BLaER1 (cell line): ENCODE results near the gene MBNL3.
A peak's percentile ranks its signal among the peaks of the same experiment; 100 is the strongest.

ENCODE experiments used
- H3K27ac ChIP-seq: shearing (Covaris generic); formaldehyde crosslinking; 2 replicates; pipeline ENCODE4 v1.8.1; 2022
- H3K27me3 ChIP-seq: shearing (Covaris generic); formaldehyde crosslinking; 2 replicates; pipeline ENCODE4 v1.8.1; 2022
- H3K36me3 ChIP-seq: shearing (Covaris generic); formaldehyde crosslinking; 2 replicates; pipeline ENCODE4 v1.8.1; 2022
- H3K4me1 ChIP-seq: shearing (Covaris generic); formaldehyde crosslinking; 2 replicates; pipeline ENCODE4 v1.8.1; 2022
- H3K4me2 ChIP-seq: shearing (Covaris generic); formaldehyde crosslinking; 2 replicates; pipeline ENCODE4 v1.8.1; 2022
- H3K4me3 ChIP-seq: shearing (Covaris generic); formaldehyde crosslinking; 2 replicates; pipeline ENCODE4 v1.8.1; 2022
- H3K9ac ChIP-seq: shearing (Covaris generic); formaldehyde crosslinking; 2 replicates; pipeline ENCODE4 v1.8.1; 2022
- H3K9me3 ChIP-seq: shearing (Covaris generic); formaldehyde crosslinking; 2 replicates; pipeline ENCODE4 v1.8.1; 2022
- H4K20me1 ChIP-seq: shearing (Covaris generic); formaldehyde crosslinking; 2 replicates; pipeline ENCODE4 v1.8.1; 2022
- Cebpa-rat ChIP-seq: shearing (Covaris generic); IDR thresholded peaks from 2 replicates; pipeline ENCODE4 v1.8.1; 2022

The MBNL3 gene, protein sequence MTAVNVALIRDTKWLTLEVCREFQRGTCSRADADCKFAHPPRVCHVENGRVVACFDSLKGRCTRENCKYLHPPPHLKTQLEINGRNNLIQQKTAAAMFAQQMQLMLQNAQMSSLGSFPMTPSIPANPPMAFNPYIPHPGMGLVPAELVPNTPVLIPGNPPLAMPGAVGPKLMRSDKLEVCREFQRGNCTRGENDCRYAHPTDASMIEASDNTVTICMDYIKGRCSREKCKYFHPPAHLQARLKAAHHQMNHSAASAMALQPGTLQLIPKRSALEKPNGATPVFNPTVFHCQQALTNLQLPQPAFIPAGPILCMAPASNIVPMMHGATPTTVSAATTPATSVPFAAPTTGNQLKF

DNA sequence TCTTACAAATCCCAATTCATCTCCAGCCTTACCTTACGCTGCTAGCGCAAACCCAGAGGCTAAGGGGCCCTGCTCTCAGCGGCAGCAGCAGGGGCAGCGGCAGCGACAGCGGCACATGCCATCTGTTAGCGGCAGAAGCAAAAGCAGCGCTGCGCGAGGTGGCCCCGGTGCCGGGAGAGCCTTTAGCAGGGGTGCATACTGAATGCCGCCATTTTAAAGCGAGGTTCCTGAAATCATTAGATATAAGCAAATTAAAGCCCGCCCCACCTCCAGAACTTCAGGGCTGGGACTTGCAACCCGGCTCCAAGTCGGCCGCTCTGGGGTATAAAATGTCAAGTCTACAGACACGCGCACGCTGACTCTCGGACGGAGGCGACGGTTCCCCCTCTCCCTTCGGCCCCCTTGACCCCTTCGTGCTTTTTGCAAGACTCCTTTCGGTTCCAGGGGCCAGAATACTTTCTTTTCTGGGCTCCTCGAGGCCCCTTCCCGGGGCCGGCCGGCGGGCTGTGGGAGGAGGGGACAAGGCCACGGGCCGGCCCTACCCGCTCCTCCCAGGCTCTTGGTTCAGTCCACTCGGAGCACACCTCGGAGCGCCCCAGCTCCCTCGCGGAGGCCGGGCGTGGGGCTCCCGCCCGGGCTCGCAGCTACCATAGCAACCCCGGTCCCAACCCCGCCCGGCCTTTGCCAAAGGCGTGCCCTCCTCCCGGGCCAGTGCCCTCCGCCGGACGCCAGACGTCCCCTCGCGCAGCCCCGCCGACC, at the start of gene MBNL3:
Gene MBNL3, minus strand, starts transcription at position 220 of the 759 bp plus-strand sequence. CDS start 49,427 bp downstream, outside the sequence.
- Histone ChIP-seq H3K27ac (peak within 1 kb of the TSS; percentile 96), H3K36me3 (no peaks in the 10 kb centered on the region), H4K20me1 (no peaks in the 10 kb centered on the region; the same call in 1 of the 2 replicates), H3K4me2 (peak within 1 kb of the TSS; percentile 81), H3K9me3 (no peaks in the 10 kb centered on the region; the same call in 1 of the 2 replicates), H3K4me3 (peak within 1 kb of the TSS; percentile 78), H3K27me3 (peaks cover 89% of the 10 kb centered on the region), H3K9ac (peak within 1 kb of the TSS; percentile 92), H3K4me1 (peaks cover 51% of the 10 kb centered on the region)
- no peak for TF ChIP-seq Cebpa-rat

DNA sequence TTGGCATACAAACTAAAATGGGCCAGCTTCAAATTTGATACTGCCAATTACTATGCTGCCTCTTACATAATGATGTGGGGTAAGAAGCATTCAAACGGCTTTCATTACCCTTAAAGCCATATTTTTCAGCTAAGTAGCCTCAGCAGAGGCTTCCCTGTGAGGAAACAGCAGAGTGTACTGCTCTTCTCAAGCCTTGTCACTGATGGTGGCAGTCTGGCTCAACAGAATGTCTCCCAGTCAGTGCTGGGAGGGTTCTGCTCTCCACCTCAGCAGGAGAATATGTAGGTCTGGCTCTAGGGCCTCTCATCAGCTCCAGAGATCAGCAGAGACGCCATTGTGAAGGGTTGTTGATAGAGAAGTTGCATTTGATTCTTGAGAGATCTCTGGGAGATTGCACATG, 44.6 kb upstream of the MBNL3 start:
- Histone ChIP-seq H4K20me1 (no peaks in the 10 kb centered on the region; the same call in 1 of the 2 replicates), H3K27me3 (peaks cover 88% of the 10 kb centered on the region), H3K4me2 (no peak overlapping the region), H3K4me1 (no peaks in the 10 kb centered on the region), H3K9ac (no peak overlapping the region), H3K9me3 (no peaks in the 10 kb centered on the region), H3K36me3 (no peaks in the 10 kb centered on the region), H3K4me3 (no peak overlapping the region), H3K27ac (no peak overlapping the region)
- no peak for TF ChIP-seq Cebpa-rat

DNA sequence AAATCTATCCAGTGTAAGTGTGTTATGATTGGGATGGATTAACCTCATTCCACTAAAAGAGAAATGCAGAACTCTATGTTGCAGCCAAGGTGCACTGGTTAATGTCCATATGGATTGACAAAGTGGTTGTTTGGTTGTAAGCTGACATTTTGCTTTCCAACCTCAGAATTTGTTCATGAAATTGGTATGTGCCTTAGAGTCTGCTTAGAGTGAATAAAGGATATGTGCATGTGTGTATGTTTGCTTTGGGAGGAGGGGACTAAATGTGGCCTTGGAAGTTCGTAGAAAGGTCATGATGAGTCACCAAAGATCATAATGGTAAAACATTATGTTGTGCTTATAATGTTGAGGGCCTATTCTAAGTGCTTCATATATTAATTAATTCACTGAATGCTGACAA, 44.1 kb upstream of the MBNL3 start:
- Histone ChIP-seq H3K27ac (no peak overlapping the region), H3K9ac (no peak overlapping the region), H3K4me1 (no peaks in the 10 kb centered on the region), H4K20me1 (no peaks in the 10 kb centered on the region; the same call in 1 of the 2 replicates), H3K9me3 (no peaks in the 10 kb centered on the region), H3K36me3 (no peaks in the 10 kb centered on the region), H3K4me3 (no peak overlapping the region), H3K27me3 (peaks cover 90% of the 10 kb centered on the region), H3K4me2 (no peak overlapping the region)
- TF ChIP-seq Cebpa-rat, result no peak

DNA sequence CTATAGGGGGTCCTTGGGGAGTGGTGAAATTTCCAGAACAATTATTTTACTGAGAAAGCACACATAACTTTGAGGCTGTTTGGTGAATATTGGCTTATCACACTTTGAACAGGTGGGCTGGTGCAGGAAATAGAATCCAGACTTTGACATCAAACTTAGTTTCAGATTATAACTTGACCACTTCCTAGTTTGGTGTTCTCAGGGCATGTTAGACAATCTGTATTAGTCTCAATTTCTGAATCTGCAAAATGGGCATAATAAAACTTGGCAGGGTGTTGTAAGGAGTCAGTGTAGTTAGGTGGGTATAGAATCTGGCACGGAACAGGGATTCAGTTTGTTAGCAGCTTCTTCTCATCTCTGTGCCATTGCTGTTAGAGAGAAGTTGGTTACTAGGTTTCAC, 43.3 kb upstream of the MBNL3 start:
- Histone ChIP-seq H3K4me1 (no peaks in the 10 kb centered on the region), H3K4me2 (no peak overlapping the region), H3K9ac (no peak overlapping the region), H3K9me3 (no peaks in the 10 kb centered on the region), H3K27me3 (peaks cover 91% of the 10 kb centered on the region), H3K27ac (no peak overlapping the region), H4K20me1 (no peaks in the 10 kb centered on the region; the same call in 1 of the 2 replicates), H3K36me3 (no peaks in the 10 kb centered on the region), H3K4me3 (no peak overlapping the region)
- TF ChIP-seq Cebpa-rat, result no peak

DNA sequence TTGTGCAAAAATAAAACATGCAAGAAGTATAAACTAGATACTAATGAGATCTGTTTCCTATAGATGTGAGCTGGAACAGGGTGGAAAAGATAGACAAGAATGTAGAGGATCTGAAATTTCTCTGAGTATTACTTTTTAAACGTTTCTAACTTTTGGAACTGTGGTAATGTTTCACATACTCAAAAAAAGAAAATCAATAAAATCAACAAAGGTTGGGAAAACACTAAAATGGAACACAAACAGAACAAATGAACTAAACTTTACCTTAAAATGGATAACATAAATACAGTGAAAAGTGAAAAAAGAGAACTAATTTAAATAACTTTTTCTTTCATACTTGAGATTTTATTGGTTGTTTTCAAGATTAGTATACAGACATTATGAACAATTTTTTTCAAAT, 32.0 kb upstream of the MBNL3 start:
- Histone ChIP-seq H3K27me3 (peaks cover 83% of the 10 kb centered on the region), H3K4me3 (no peak overlapping the region), H3K9ac (no peak overlapping the region), H3K9me3 (no peaks in the 10 kb centered on the region), H3K4me1 (no peaks in the 10 kb centered on the region), H3K4me2 (no peak overlapping the region), H4K20me1 (no peaks in the 10 kb centered on the region; the same call in 1 of the 2 replicates), H3K36me3 (no peaks in the 10 kb centered on the region), H3K27ac (no peak overlapping the region)
- TF ChIP-seq Cebpa-rat, result no peak

DNA sequence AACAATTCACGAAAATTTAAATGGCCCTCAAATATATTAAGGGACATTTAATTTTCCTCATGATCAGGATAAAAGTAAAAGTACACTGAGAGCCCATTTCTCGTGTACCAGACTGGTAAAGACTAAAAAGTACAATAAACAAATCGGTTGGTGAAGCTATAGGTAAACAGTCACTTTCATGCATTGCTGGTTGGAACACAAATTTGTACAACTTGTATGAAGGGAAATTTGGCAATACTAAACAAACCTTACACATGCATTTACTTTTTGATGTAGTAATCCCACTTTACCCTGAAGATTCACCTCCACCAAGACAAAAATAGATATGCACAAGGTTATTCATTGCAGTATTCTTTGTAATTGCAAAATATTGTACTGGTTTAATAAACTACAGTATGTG, 31.4 kb upstream of the MBNL3 start:
- Histone ChIP-seq H3K4me3 (no peak overlapping the region), H4K20me1 (no peaks in the 10 kb centered on the region; the same call in 1 of the 2 replicates), H3K4me1 (no peaks in the 10 kb centered on the region), H3K27me3 (peaks cover 83% of the 10 kb centered on the region), H3K27ac (no peak overlapping the region), H3K9me3 (no peaks in the 10 kb centered on the region), H3K36me3 (no peaks in the 10 kb centered on the region), H3K9ac (no peak overlapping the region), H3K4me2 (no peak overlapping the region)
- TF ChIP-seq Cebpa-rat, result no peak

DNA sequence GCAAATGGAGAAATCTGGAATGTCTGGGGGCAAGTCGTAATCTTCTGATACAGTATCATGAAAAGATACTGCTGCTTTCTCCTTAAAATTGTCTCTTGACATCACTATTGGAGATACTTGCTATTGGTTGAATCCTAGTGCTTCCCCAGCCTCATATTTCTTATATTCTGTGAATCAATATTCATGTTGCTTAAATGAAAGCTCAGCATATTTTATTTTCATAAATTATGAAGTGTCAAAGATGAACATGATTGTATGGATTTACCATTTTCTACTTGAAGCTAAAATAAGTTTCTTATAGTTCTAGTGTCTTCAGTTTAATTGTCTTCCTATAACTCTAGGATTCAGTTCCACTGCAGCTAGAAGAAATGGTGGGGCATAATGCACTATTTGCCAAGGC, 29.6 kb upstream of the MBNL3 start:
- Histone ChIP-seq H4K20me1 (no peaks in the 10 kb centered on the region; the same call in 1 of the 2 replicates), H3K9ac (no peak overlapping the region)

DNA sequence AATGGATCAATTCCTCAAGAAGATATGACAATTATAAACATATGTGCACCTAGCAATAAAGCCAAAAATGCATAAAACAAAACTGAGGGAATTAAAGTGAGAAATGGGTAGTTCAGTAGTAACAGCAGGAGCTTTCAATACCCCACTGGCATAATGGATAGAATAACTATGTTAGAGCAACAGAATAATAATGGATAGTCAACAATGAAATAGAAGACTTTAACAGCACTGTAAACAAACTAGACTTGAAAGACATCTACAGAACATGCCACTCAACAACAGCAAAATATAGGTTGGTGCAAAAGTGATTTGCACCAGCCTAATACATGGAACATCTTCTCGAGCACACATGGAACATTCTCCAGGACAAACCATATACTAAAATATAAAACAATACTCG, 20.0 kb upstream of the MBNL3 start:
- Histone ChIP-seq H3K27ac (no peak overlapping the region), H4K20me1 (no peaks in the 10 kb centered on the region; the same call in 1 of the 2 replicates), H3K4me2 (no peak overlapping the region), H3K36me3 (no peaks in the 10 kb centered on the region), H3K9ac (no peak overlapping the region), H3K4me3 (no peak overlapping the region), H3K27me3 (peaks cover 76% of the 10 kb centered on the region), H3K9me3 (no peaks in the 10 kb centered on the region), H3K4me1 (no peaks in the 10 kb centered on the region)
- no peak for TF ChIP-seq Cebpa-rat

More for the DNA sequence above, 29.6 kb upstream of the MBNL3 start:
- no peaks in the 10 kb centered on the region for H3K36me3 ChIP-seq
- no peak overlapping the region for H3K27ac ChIP-seq
- no peak overlapping the region for H3K4me3 ChIP-seq
- H3K4me2 ChIP-seq, result no peak overlapping the region
- no peaks in the 10 kb centered on the region for H3K4me1 ChIP-seq
- TF ChIP-seq Cebpa-rat, result no peak
- H3K9me3 ChIP-seq, result no peaks in the 10 kb centered on the region
- peaks cover 77% of the 10 kb centered on the region for H3K27me3 ChIP-seq

DNA sequence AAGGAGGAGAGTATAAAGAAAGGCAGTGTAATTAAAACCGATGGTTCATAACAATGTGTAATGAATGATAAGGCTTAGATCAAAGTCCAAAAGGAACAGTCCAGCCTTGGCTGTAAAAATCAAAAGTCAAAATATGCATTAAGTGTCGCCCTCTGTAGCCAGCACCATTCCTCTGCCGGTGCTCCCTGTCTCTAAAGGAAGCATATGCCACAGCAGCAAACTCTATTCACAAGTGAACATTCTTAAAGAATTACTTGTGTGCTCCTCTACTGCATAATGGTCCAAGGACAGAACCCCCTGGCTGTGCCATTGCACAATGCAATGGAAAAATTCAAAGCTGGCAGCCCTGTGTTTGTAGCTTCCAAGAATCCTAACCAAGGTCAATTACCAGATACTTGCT, 16.3 kb upstream of the MBNL3 start:
- Histone ChIP-seq H3K27me3 (peaks cover 76% of the 10 kb centered on the region), H3K9ac (no peak overlapping the region), H3K9me3 (no peaks in the 10 kb centered on the region), H3K4me2 (no peak overlapping the region), H4K20me1 (no peaks in the 10 kb centered on the region; the same call in 1 of the 2 replicates), H3K4me1 (no peaks in the 10 kb centered on the region), H3K27ac (no peak overlapping the region), H3K36me3 (no peaks in the 10 kb centered on the region), H3K4me3 (no peak overlapping the region)
- TF ChIP-seq Cebpa-rat, result no peak

DNA sequence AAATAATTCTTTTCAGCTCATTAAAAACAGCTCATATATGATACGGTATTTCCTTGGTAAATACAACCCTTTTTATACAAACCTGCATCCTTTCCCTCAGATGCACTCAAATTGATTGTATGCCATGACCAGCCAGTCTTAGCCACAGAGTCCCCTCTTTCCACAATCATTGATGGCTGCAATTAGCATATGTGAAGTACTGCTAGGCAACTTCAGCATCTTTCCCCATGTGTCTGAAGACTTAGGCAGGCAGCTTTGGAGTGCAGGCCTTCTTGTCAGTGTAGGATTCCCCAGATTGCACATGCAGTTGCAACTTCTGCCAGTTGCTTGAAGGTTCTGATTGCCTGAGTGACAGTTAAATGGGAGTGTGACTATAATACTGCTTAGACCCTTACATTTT, 15.6 kb upstream of the MBNL3 start:
- H3K4me2 ChIP-seq, result no peak overlapping the region
- H3K36me3 ChIP-seq, result no peaks in the 10 kb centered on the region
- no peaks in the 10 kb centered on the region; the same call in 1 of the 2 replicates for H4K20me1 ChIP-seq
- H3K4me1 ChIP-seq, result no peaks in the 10 kb centered on the region
- no peak overlapping the region for H3K9ac ChIP-seq
- no peak overlapping the region for H3K4me3 ChIP-seq
- H3K27me3 ChIP-seq, result peaks cover 81% of the 10 kb centered on the region
- no peak overlapping the region for H3K27ac ChIP-seq
- no peaks in the 10 kb centered on the region for H3K9me3 ChIP-seq
- TF ChIP-seq Cebpa-rat, result no peak
